HG02885 (cell line): ENCODE data around the gene NRXN2.
A peak's percentile ranks its signal among the peaks of the same experiment; 100 is the strongest.
"Not testable (repeated sequence)": the region's sequence is repeated elsewhere in the genome, so short reads cannot be mapped to it uniquely, and the experiment has no call there.

Experiments
- ATAC-seq: cut with Tn5 transposase; IDR thresholded peaks from one replicate; pipeline ENCODE4 v1.9.1; 2021; ENCODE audit warnings: mild to moderate bottlenecking; ENCODE audit not compliant: unreplicated experiment, poor library complexity

Gene NRXN2

DNA sequence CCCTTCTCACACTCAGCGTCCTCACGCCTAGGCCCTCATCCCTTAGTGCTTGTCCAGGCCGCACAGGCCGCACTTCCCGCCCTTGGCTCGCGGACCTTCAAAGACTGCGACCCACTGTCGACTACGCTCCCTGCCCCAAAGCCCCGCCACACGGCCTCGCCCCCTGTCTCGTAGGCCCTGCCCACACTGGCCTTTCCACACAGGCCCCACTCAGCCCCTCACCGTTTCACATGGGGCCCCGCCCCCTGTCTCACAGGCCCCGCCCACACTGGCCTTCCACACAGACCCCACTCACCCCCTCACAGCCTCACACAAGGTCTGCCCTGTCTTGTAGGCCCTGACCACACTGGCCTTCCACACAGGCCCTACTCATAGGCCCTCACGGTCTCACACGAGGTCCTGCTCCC, 11.0 kb downstream of the NRXN2 start:
- no peak for ATAC-seq

DNA sequence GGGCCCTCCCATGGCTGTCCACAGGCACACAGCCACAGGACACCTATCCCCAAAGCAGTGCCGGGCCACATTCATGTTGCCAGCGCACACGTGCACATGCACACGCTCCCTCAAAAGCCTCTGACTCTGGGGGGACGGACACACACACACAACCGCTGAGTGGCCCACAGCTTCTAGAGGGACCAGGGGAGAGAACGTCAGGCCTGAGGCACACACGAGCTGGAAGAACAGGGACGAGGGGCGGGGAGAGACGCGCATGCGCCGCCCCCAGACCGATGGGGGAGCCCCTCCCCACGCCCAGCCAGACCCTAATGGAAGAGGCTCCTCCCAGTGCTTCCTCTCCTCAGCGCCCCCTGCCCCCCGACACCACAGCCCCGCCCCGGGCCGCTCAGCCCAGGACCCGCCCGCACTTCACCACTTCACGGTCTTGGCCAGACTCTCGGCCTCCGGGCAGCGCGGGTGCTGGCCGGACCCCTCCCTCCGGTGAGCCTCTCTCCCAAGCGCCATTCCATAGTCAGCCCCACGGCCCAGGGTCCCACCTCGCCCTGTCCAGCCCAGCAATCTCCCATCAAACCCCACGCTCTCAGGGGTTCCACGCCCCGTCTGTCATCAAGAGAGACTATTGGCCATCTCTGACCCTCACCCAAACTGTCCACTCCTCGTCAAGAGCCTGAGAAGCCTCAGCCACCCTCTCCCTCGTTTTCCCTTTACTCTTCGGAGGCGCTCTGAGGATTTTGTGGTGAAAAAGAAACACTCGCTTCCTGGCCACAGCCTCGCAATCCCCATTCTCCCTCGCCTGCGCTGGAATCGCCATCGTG, 11.7 kb downstream of the NRXN2 start:
- no peak for ATAC-seq

DNA sequence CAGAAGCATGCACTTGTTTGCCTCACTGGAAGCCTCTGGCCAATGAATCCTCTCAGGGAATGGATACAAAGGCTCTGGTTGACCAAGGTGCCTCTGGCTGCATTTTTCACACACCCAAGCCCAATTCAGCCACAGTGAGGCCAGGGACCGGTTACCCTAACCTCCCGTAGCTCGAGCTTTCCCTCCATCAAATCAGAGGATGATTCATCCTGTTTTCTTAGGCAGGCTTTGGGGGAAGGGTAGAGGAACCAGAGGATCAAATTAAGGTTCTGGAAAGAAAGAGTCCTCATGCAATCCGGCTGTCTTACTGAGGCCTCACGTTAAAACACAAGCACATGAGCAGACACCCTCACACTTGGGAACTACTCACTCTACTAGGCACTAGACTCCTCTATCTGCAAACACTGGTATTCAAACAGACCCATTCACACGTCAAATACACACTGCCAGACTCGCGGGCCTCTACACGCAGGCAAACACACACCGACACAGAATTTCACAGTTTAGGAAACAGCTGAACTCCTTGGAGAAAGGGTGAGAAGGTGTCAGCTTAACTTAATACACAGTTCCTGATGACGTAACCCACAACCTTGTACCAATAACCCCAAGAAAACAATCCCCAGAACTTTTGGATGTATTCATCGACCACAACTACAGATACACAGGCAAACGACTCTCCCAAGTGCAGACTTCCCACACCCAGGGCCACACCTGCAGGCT, 12.4 kb downstream of the NRXN2 start:
- ATAC-seq, result no peak

DNA sequence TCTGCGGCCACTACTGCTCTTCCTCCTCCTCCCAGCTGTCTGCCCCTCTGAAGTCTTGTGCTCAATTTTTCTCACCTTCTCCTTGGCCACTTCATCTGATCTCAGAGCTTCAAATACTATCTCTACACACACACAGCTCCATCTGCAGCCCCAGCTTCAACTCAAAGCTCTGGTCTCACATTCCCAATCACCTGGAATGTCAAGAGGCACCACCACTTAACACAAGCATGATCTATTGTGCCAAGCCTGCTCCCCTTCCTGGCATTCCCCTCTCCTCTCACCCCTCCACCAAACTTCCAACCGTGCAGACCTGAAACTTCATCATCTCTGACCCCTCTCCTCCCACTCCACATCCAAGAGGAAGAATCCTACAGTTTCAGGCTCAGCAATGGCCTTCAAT, 17.5 kb downstream of the NRXN2 start:
- ATAC-seq, result no peak

DNA sequence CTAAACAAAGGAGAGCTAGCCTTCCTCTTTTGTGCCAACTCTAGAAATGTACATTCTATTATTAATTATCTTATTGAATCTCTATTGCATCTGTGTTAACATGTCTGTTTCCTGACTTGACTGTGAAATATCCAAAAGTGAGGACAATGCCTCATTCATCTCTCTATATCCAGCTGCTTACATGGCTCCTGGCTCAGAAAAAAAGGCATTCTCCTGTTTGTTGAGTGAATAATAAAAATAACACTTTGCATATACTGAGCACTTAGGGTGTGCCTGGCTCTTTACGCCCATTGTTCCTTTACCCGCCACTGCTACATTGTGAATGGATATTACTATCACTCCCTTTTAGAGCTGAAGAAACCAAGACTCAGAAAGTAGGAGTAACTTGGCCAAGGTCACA, 19.9 kb downstream of the NRXN2 start:
- no peak for ATAC-seq

DNA sequence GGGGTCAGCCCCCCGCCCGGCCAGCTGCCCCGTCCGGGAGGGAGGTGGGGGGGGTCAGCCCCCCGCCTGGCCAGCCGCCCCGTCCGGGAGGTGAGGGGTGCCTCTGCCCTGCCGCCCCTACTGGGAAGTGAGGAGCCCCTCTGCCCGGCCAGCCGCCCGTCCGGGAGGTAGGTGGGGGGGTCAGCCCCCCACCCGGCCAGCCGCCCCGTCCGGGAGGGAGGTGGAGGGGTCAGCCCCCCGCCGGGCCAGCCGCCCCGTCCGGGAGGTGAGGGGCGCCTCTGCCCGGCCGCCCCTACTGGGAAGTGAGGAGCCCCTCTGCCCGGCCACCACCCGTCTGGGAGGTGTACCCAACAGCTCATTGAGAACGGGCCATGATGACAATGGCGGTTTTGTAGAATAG, 21.0 kb downstream of the NRXN2 start:
- not testable (repeated sequence) for ATAC-seq

DNA sequence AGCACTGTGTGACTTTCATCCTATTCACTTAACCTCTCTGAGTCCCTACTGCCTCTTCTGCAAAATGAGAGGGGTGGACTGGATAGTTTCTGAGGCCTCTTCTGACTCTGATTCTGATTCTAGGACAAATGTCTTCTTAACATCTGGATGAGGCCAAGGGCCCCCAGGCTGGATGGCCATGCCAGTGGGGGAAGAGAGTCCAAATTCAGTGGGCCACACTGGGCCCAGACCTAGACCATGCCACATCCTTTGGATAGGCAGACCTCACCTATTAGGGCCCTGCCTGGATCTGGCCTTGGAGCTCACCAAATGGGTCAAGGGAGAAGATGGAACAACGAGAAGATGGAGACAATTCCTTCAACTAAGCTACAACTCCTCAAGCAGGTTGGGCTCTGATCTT, 24.6 kb downstream of the NRXN2 start:
- no peak for ATAC-seq

DNA sequence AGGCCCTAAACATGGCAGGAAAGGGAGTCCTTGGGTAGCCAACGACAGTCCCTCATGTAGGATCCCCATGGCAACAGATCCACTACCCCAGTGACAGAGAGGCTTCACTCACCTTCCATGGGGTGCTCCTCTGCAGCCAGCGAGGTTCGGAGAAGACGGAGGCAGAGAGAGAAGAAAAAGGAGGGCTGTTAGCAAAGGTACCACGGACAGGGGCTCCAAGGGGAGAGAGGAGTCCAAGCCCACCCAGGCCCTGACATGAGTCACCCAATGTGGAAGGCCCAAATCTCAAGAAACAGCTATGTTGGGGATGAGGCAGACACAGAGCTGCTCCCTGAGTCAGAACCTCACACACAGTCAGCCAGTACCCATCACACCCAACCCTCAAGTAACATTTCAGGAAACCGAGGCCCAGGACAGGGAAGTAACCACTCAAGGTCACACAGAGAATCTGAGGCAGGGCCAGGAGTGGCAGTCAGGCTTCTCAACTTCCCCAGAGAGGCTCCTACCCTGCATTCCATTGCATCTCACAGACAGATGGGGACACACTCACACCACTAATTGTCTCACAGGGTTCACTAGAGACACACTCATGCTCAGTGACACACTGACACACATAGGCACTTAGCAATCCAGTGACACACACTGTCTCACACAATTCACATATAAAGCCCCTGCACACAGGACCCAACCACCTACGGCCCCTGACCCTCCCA, 25.2 kb downstream of the NRXN2 start:
- ATAC-seq, result no peak

DNA sequence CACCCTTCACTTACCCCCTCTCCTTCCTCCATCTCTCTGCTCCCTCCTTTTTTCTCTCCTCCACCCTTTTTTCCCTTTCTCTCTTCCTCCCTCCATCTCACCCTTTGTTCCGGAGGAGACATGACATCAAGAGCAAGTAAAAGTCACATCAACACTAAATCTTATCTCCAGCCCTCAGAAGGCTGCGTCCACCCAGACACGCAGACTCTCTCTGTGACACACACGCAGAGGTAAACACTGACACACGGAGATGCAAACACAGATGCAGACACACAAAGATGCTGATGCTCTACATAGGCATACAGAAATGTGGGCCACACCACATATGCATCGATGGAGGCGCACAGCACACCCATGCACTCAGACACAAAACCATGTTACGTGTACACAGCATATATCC, 27.0 kb downstream of the NRXN2 start:
- no peak for ATAC-seq

DNA sequence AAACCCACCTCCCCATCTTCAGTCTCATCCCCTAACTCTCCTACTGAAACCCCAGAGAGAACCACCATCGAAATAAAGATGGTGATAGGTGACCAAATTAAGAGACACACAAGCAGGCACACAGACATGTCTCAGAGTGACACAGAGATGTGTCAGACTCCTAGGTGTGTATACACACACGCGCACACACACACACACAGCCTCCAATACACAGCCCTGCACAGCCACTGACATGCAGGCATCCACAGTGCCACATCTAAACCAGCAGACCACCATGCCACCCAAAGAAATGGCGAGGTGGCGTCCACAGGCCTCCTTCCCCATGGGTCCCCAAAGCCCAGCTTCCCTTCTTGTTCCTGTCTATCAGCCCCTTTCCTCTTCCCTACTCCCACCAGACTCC, 27.4 kb downstream of the NRXN2 start:
- ATAC-seq, result no peak

DNA sequence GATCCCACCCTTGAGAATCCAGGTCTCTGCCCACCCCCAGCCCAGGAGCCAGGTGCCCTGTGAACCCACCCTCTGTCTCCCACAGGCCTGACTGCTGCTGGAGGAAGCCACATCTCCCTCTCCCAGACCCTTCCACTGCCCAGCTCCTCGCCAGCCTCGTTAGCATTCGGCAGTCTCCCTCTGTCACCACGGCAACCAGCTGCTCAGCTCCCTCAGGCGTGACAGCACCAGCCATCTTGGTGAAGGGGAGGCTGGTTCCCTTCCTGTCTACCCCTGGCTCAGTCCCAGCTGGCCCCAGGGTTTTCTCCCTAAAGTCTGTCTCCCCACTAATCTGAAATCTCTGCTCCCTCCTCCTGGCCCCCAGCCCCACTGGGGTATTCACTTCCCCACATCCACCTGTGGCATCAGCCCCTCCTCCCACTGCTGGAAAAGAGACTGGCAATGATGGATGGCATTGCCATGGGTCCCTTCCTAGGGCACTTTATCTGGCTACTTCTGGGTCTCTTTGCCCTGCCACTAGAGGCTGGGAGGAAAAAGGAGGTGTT, 28.1 kb downstream of the NRXN2 start:
- ATAC-seq, result no peak

DNA sequence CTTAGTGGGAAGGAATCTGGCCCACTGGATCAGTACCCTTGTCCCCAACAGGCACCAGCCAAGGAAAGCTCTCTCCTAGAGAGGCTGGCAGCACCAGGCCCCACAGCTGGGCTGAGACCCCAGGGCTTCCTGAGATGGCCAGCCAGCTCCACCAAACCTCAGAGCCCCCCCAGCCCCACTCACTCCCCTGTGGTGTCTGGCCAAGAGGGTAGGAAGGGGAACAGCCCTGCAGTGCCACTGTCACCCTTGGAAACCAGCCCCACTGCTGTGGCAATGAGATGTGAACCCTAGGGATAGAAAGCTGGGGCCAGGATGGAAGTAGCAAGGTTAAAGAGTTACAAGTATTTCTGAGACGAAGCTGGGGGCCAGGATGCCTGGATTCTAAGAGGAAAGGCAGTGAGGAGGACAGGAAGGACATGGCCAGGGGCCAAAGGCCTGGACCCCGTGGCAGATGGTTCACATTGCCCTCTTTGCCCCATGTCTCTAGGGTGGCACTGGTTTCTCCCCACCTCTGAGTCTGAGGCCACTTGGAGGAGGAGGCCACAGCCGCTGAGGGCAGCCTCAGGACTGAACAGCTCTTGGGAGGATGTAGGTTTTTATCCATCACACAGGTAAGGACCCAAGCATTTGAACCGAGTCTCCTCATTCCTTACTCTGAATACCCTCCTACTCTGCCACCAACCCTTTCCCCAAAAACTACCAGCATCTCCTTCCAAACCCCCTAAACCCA, 28.8 kb downstream of the NRXN2 start:
- ATAC-seq, result no peak

DNA sequence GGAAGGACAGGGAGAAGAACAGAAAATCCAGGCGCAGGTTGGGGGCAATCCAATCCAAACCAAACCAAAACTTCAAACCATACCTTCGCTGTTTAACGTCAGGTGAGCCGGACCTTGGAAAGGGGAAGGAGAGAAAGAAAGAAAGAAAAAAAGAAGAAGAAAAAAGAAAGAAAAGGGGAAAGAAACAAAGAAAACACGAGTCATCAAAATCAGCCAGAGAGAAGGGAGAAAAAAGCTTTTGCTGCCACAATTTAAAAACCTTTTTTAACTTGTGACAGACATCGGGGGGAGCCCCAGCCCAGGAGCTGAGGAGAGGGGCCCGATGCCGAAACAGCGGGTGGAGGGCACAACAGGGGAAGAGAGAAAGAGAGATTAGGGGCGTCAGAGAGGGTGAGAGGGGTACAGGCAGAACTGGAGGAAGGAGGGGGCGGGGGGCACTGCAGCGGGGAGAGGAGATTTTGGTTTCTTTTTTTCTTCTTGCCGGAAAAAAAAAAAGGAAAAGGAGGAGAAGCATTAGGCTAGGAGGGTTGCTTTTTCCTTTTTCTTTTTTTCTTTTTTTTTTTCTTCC, 30.1 kb downstream of the NRXN2 start:
- ATAC-seq, result no peak

DNA sequence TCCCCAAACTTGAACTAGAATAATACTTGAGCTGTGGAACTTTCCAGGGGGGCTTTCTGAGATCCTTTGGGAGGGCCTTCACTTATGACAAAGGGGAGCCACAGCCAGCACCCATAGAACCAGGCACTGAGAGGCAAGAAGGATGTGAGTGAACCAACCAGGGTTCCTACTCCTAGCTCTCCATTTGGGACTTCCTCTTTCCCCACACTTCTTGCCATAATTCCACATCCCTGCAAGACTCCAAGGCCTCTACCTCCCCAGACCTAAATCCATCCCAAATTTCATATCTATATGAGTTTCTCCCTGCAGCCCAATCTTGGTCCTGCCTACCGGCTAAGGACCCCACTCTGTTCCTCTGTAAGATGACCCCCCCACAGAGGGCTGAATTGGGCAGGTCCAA, 31.5 kb downstream of the NRXN2 start:
- no peak for ATAC-seq

DNA sequence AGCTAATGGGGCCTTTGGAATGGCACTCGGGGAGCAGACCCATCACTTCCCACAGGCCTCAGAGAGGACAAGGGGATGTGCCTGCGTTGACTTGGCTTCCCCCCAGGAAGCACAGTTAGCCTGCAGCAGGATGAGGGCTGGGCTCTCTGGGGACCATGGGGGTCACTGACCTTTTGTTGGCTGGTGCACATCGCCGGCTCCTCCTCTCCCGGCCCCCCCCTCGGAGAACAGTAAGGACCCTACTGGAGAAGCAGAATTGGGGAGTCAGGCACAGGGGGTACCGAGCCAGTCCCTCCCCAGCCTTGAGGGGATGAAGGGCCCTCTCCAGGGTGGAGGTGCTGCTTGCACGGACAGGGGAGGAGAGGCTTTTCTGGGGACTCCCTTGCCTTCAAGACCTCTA, 32.8 kb downstream of the NRXN2 start:
- ATAC-seq, result no peak

DNA sequence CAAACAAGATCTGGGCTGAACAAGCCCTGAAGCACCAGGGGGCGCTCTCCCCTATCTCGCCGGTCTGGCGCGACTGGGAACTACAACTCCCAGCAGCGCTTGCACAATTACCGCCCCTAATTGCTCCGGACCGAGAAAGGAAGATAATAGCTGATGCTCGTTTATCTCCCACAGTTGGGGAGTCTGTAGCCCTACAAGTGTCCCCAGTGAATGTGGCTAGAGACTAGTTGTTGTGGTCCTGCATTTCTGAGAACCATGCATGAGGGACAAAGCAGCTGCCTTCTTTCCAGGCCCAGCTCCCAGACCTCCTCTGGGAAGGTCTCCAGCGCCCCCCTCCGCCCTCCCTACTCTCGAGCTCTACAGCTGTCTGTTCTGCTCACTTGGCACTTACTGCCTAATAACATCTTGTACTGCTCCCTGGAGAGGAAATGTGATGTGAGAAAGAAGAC, 34.4 kb downstream of the NRXN2 start:
- ATAC-seq, result peak; percentile 75

DNA sequence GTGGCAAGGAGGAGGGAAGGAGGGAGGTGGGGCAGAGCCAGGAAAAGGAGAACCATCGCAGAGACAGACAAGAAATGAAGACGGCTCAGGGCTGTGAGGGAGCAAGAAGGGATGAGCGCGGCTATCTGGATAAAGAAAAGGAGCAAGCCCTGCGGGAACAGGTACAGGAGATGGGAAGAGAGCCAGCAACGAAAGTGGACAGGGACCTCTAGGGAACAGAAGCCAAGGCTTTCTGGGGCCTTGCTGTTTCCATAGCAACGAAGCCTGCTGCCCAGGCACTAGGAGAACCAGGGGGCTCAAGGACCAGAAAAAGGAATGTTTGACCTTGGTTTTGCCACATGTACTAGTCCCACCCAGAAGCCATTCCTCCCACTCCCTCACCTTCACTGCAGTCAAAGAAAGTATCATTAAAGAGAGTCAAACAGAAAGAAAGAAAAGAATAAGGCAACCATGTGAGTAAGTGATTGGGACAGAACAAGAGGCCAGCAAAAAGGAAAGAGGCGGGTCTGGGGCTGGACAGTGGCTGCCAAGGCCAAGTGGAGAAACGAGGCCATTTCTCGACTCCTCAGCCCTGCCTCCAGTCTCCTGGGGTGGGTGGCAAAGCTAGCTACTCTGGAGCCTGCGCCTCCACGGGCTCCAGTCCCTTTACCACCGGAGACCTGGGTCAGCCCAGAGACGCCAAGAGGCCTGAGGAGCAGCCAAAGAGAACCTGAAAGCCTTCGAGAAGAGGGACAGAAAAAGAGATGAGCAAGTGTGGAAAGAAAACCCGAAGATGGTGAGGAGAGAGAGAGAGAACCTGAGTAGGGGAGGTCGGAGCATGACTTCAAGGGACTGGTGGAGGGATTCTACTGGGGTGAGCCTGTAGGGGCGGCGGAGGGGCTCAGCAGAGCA, 35.1 kb downstream of the NRXN2 start:
- no peak for ATAC-seq

DNA sequence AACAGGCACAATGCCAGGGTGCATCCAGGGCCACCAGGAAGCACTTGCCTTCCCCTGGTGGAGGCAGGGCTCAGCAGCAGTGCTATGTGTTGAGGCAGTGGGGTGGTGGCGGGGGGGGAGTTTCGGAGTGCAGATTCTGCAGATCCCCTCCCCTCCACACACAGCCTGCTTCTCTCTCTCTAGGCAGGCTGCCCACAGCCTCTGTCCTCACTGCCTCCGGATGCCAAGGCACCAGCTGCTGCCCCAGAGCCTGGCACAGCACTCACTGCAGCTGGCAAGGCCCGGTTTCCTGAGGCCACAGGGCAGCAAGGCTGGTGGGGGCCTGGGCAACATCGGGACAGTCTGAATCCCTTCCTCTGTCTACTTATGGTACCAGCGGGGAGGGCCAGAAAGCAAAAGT, 35.8 kb downstream of the NRXN2 start:
- no peak for ATAC-seq
